ENCODE data around the gene GALNT17. TPM values are rescaled to one million over a fixed set of nuclear protein-coding genes. Genes with fewer than 3 reads are reported as not detected.
"Not testable (repeated sequence)": the region's sequence is repeated elsewhere in the genome, so short reads cannot be mapped to it uniquely, and the experiment has no call there.

GALNT17 gene
- polyA plus RNA-seq, 2 donors: 1.7 to 6.1 TPM

GRCh38 chr7:71615017-71615416, 483.1 kb downstream of the GALNT17 start:
- no peaks in the 10 kb centered on the region for H3K36me3 ChIP-seq (ENCODE audit: control insufficient read depth in 2 of 2, insufficient read depth in 2 of 2, low read length in 1 of 2)
- H3K27ac ChIP-seq (ENCODE audit: low read depth in 2 of 2, low read length in 1 of 2): peak overlapping the region in 1 of 2 donors; percentile 60
- H3K4me3 ChIP-seq (ENCODE audit: low read depth in 1 of 2, low read length in 2 of 2): no peak overlapping the region
- WGBS, 2 donors: 56 to 65% methylated on average over 5 of the region's 5 CpGs
- H3K27me3 ChIP-seq (ENCODE audit: control insufficient read depth in 1 of 2, insufficient read depth in 2 of 2, low read length in 2 of 2): no peaks in the 10 kb centered on the region
- peaks cover 0 to 3% of the 10 kb centered on the region in 2 donors for H3K4me1 ChIP-seq (ENCODE audit: control insufficient read depth in 2 of 2, insufficient read depth in 2 of 2, low read length in 1 of 2)
- no peaks in the 10 kb centered on the region for H3K9me3 ChIP-seq (ENCODE audit: control insufficient read depth in 2 of 2, insufficient read depth in 1 of 2, low read depth in 1 of 2, low read length in 1 of 2)

GRCh38 chr7:71616217-71616616, 484.3 kb downstream of the GALNT17 start:
- Histone ChIP-seq H3K4me1 (ENCODE audit: control insufficient read depth in 2 of 2, insufficient read depth in 2 of 2, low read length in 1 of 2) (peaks cover 0 to 3% of the 10 kb centered on the region in 2 donors), H3K4me3 (ENCODE audit: low read depth in 1 of 2, low read length in 2 of 2) (no peak overlapping the region), H3K27ac (ENCODE audit: low read depth in 2 of 2, low read length in 1 of 2) (no peak overlapping the region), H3K36me3 (ENCODE audit: control insufficient read depth in 2 of 2, insufficient read depth in 2 of 2, low read length in 1 of 2) (no peaks in the 10 kb centered on the region), H3K9me3 (ENCODE audit: control insufficient read depth in 2 of 2, insufficient read depth in 1 of 2, low read depth in 1 of 2, low read length in 1 of 2) (no peaks in the 10 kb centered on the region), H3K27me3 (ENCODE audit: control insufficient read depth in 1 of 2, insufficient read depth in 2 of 2, low read length in 2 of 2) (no peaks in the 10 kb centered on the region)
- WGBS, 2 donors: 96 to 100% methylated on average over 3 of the region's 3 CpGs

DNA sequence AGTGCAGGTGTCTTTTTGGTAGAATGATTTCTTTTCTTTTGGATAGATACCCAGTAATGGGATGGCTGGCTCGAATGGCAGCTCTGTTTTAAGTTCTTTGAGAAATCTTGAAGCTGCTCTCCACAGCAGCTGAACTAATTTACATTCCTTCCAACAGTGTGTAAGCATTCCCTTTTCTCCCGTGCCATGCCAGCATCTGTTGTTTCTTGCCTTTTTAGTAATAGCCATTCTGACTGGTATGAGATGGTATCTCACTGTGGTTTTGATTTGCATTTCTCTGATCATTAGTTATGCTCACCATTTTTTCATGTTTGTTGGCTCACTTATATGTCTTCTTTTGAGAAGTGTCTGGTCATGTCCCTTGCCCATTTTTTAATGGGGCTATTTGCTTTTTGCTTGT, 486.3 kb downstream of the GALNT17 start:
- Histone ChIP-seq H3K4me3 (ENCODE audit: low read depth in 1 of 2, low read length in 2 of 2) (no peak overlapping the region), H3K27me3 (ENCODE audit: control insufficient read depth in 1 of 2, insufficient read depth in 2 of 2, low read length in 2 of 2) (no peaks in the 10 kb centered on the region), H3K4me1 (ENCODE audit: control insufficient read depth in 2 of 2, insufficient read depth in 2 of 2, low read length in 1 of 2) (no peaks in the 10 kb centered on the region), H3K27ac (ENCODE audit: low read depth in 2 of 2, low read length in 1 of 2) (no peak overlapping the region), H3K36me3 (ENCODE audit: control insufficient read depth in 2 of 2, insufficient read depth in 2 of 2, low read length in 1 of 2) (no peaks in the 10 kb centered on the region), H3K9me3 (ENCODE audit: control insufficient read depth in 2 of 2, insufficient read depth in 1 of 2, low read depth in 1 of 2, low read length in 1 of 2) (no peaks in the 10 kb centered on the region)
- WGBS, 2 donors: 39 to 50% methylated on average over 2 of the region's 2 CpGs

GRCh38 chr7:71625545-71625944, 493.6 kb downstream of the GALNT17 start:
- Histone ChIP-seq H3K4me3 (ENCODE audit: low read depth in 1 of 2, low read length in 2 of 2) (no peak overlapping the region), H3K4me1 (ENCODE audit: control insufficient read depth in 2 of 2, insufficient read depth in 2 of 2, low read length in 1 of 2) (no peaks in the 10 kb centered on the region), H3K9me3 (ENCODE audit: control insufficient read depth in 2 of 2, insufficient read depth in 1 of 2, low read depth in 1 of 2, low read length in 1 of 2) (no peaks in the 10 kb centered on the region), H3K27ac (ENCODE audit: low read depth in 2 of 2, low read length in 1 of 2) (no peak overlapping the region), H3K36me3 (ENCODE audit: control insufficient read depth in 2 of 2, insufficient read depth in 2 of 2, low read length in 1 of 2) (no peaks in the 10 kb centered on the region), H3K27me3 (ENCODE audit: control insufficient read depth in 1 of 2, insufficient read depth in 2 of 2, low read length in 2 of 2) (no peaks in the 10 kb centered on the region)
- 73 to 77% methylated on average over 4 of the region's 4 CpGs for WGBS, 2 donors

- Histone ChIP-seq H3K27ac (ENCODE audit: low read depth in 2 of 2, low read length in 1 of 2) (no peak overlapping the region), H3K4me1 (ENCODE audit: control insufficient read depth in 2 of 2, insufficient read depth in 2 of 2, low read length in 1 of 2) (no peaks in the 10 kb centered on the region), H3K9me3 (ENCODE audit: control insufficient read depth in 2 of 2, insufficient read depth in 1 of 2, low read depth in 1 of 2, low read length in 1 of 2) (no peaks in the 10 kb centered on the region), H3K27me3 (ENCODE audit: control insufficient read depth in 1 of 2, insufficient read depth in 2 of 2, low read length in 2 of 2) (no peaks in the 10 kb centered on the region), H3K4me3 (ENCODE audit: low read depth in 1 of 2, low read length in 2 of 2) (no peak overlapping the region), H3K36me3 (ENCODE audit: control insufficient read depth in 2 of 2, insufficient read depth in 2 of 2, low read length in 1 of 2) (no peaks in the 10 kb centered on the region)
- WGBS, 2 donors: 44 to 86% methylated on average over 1 of the region's 1 CpG
Measured at GRCh38 chr7:71626206-71626605, 494.3 kb downstream of the GALNT17 start.

GRCh38 chr7:71627651-71628050, 495.7 kb downstream of the GALNT17 start:
- Histone ChIP-seq H3K36me3 (ENCODE audit: control insufficient read depth in 2 of 2, insufficient read depth in 2 of 2, low read length in 1 of 2) (no peaks in the 10 kb centered on the region), H3K4me1 (ENCODE audit: control insufficient read depth in 2 of 2, insufficient read depth in 2 of 2, low read length in 1 of 2) (no peaks in the 10 kb centered on the region), H3K27ac (ENCODE audit: low read depth in 2 of 2, low read length in 1 of 2) (no peak overlapping the region), H3K27me3 (ENCODE audit: control insufficient read depth in 1 of 2, insufficient read depth in 2 of 2, low read length in 2 of 2) (no peaks in the 10 kb centered on the region), H3K4me3 (ENCODE audit: low read depth in 1 of 2, low read length in 2 of 2) (no peak overlapping the region), H3K9me3 (ENCODE audit: control insufficient read depth in 2 of 2, insufficient read depth in 1 of 2, low read depth in 1 of 2, low read length in 1 of 2) (no peaks in the 10 kb centered on the region)
- WGBS, 2 donors: 65 to 70% methylated on average over 7 of the region's 7 CpGs

DNA sequence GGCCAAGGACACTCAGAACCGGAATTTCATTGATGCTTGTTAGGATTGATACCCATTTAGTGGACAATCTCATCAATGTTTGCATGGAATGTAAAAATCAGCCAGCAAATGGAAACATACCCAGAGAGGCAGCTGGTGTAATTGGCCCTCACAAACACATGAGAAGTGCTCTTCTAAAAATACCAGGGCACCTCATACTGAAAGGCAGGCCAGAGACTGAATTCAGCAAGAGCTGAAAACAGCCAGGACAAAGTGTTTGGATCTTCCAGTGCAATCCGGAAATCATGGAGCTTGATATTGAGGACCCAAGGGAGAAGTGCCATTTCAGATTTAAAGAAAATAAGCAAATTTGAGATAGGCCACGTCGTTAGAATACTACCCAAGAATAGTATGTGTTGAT, 498.6 kb downstream of the GALNT17 start:
- H3K4me3 ChIP-seq (ENCODE audit: low read depth in 1 of 2, low read length in 2 of 2): no peak overlapping the region
- 88% methylated on average over 4 of the region's 4 CpGs for WGBS, 2 donors
- no peaks in the 10 kb centered on the region for H3K27me3 ChIP-seq (ENCODE audit: control insufficient read depth in 1 of 2, insufficient read depth in 2 of 2, low read length in 2 of 2)
- no peaks in the 10 kb centered on the region for H3K36me3 ChIP-seq (ENCODE audit: control insufficient read depth in 2 of 2, insufficient read depth in 2 of 2, low read length in 1 of 2)
- H3K9me3 ChIP-seq (ENCODE audit: control insufficient read depth in 2 of 2, insufficient read depth in 1 of 2, low read depth in 1 of 2, low read length in 1 of 2): no peaks in the 10 kb centered on the region
- no peak overlapping the region for H3K27ac ChIP-seq (ENCODE audit: low read depth in 2 of 2, low read length in 1 of 2)
- peaks cover 0 to 3% of the 10 kb centered on the region in 2 donors for H3K4me1 ChIP-seq (ENCODE audit: control insufficient read depth in 2 of 2, insufficient read depth in 2 of 2, low read length in 1 of 2)

DNA sequence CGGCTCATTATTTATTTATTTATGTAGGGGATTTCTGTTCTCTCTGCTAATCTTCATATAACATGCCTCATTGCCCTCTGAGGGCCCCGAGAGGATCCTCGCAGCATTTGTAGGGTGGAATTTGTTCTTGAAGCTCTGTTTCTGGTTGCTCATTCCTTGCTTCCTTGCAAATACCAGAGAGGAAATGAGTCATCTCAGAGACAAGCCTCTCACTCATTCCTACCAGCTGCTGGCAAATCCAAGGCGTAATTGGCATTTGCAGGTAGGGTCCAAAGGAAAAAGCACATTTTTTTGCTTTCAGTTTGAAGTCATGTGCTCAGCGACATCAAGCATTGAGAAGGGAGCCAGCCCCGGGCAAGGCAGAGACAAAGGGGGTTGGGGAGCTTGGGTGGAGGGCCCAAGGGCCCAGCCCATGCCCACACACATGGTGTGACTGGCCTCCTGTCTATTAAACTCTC, 501.6 kb downstream of the GALNT17 start:
- Histone ChIP-seq H3K36me3 (ENCODE audit: control insufficient read depth in 2 of 2, insufficient read depth in 2 of 2, low read length in 1 of 2) (no peaks in the 10 kb centered on the region), H3K4me3 (ENCODE audit: low read depth in 1 of 2, low read length in 2 of 2) (no peak overlapping the region), H3K4me1 (ENCODE audit: control insufficient read depth in 2 of 2, insufficient read depth in 2 of 2, low read length in 1 of 2) (peaks cover 0 to 3% of the 10 kb centered on the region in 2 donors), H3K9me3 (ENCODE audit: control insufficient read depth in 2 of 2, insufficient read depth in 1 of 2, low read depth in 1 of 2, low read length in 1 of 2) (no peaks in the 10 kb centered on the region), H3K27me3 (ENCODE audit: control insufficient read depth in 1 of 2, insufficient read depth in 2 of 2, low read length in 2 of 2) (no peaks in the 10 kb centered on the region), H3K27ac (ENCODE audit: low read depth in 2 of 2, low read length in 1 of 2) (peak overlapping the region in 1 of 2 donors; percentile 53)
- 4 to 17% methylated on average over 6 of the region's 6 CpGs for WGBS, 2 donors

DNA sequence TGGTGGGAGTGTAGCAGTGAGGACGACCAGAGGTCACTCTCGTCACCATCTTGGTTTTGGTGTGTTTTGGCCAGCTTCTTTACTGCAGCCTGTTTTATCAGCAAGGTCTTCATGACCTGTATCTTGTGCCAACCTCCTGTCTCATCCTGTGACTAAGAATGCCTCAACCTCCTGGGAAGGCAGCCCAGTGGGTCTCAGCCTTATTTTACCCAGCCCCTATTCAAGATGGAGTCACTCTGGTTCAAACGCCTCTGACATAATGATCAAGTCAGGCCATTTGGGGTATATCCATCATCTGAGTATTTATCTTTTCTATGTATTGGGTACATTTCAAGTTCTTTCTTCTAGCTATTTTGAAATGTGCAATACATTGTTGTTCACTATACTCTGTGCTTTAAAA, 503.9 kb downstream of the GALNT17 start:
- H3K27ac ChIP-seq (ENCODE audit: low read depth in 2 of 2, low read length in 1 of 2); H3K4me3 ChIP-seq (ENCODE audit: low read depth in 1 of 2, low read length in 2 of 2); H3K4me1 ChIP-seq (ENCODE audit: control insufficient read depth in 2 of 2, insufficient read depth in 2 of 2, low read length in 1 of 2); H3K36me3 ChIP-seq (ENCODE audit: control insufficient read depth in 2 of 2, insufficient read depth in 2 of 2, low read length in 1 of 2); H3K27me3 ChIP-seq (ENCODE audit: control insufficient read depth in 1 of 2, insufficient read depth in 2 of 2, low read length in 2 of 2); H3K9me3 ChIP-seq (ENCODE audit: control insufficient read depth in 2 of 2, insufficient read depth in 1 of 2, low read depth in 1 of 2, low read length in 1 of 2): not testable (repeated sequence)
- WGBS, 2 donors: 81 to 82% methylated on average over 3 of the region's 3 CpGs

GRCh38 chr7:71636329-71636728, 504.4 kb downstream of the GALNT17 start:
- 50 to 54% methylated on average over 4 of the region's 4 CpGs for whole genome bisulfite sequencing, 2 donors
- no peaks in the 10 kb centered on the region for H3K36me3 ChIP-seq (ENCODE audit: control insufficient read depth in 2 of 2, insufficient read depth in 2 of 2, low read length in 1 of 2)
- peaks cover 0 to 3% of the 10 kb centered on the region in 2 donors for H3K4me1 ChIP-seq (ENCODE audit: control insufficient read depth in 2 of 2, insufficient read depth in 2 of 2, low read length in 1 of 2)
- no peaks in the 10 kb centered on the region for H3K27me3 ChIP-seq (ENCODE audit: control insufficient read depth in 1 of 2, insufficient read depth in 2 of 2, low read length in 2 of 2)
- H3K9me3 ChIP-seq (ENCODE audit: control insufficient read depth in 2 of 2, insufficient read depth in 1 of 2, low read depth in 1 of 2, low read length in 1 of 2): no peaks in the 10 kb centered on the region
- H3K4me3 ChIP-seq (ENCODE audit: low read depth in 1 of 2, low read length in 2 of 2): no peak overlapping the region
- H3K27ac ChIP-seq (ENCODE audit: low read depth in 2 of 2, low read length in 1 of 2): no peak overlapping the region
